ENCODE measurements around the gene GDF10. TPM values are rescaled to one million over a fixed set of nuclear protein-coding genes. Genes with fewer than 3 reads are reported as not detected.

GDF10 gene
- total RNA-seq, 1 experiment from 2014 or later, result 0.20 TPM

DNA sequence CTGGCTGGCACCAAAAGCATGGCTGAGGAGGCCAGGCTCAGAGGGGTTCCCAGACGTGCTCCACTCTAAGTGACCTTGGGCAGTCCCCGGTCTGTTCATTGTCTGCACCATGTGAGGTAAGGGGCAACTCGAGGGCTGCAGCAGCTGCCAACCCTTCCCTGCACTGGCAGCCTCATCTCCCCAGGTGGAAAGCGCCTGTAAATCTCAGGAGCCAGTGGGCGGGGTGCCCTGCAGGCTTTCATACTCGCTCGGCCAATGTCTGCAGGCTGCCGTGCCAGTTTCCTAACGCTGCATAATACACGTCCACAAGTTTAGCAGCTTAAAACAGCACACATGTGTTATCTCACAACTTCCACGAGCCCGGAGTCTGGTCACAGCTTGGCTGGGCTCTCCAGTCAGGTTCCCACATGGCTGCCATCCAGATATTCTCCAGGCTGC is 12.6 kb upstream of the GDF10 start:
- Histone ChIP-seq H2AK5ac (ENCODE audit: insufficient read length, low read length) (no peak overlapping the region), H3K56ac (ENCODE audit: insufficient read length, low read depth, low read length) (no peak overlapping the region), H4K91ac (ENCODE audit: insufficient read length, low read depth, low read length) (no peak overlapping the region), H4K5ac (ENCODE audit: insufficient read length, low read depth, low read length) (no peak overlapping the region), H3K79me1 (ENCODE audit: insufficient read depth, low read depth, low read length, poor library complexity, severe bottlenecking) (no peaks in the 10 kb centered on the region), H2BK12ac (ENCODE audit: insufficient read length, low read depth, low read length) (no peak overlapping the region), H2BK5ac (ENCODE audit: insufficient read length, low read length) (no peak overlapping the region), H3K14ac (ENCODE audit: insufficient read depth, low read length) (no peak overlapping the region), H3K4me1 (ENCODE audit: insufficient read depth, low read length) (no peaks in the 10 kb centered on the region), H4K8ac (replicated peaks; ENCODE audit: insufficient read length, low read depth, low read length) (no peak overlapping the region), H2AFZ (ENCODE audit: low read length) (no peak overlapping the region), H3K23me2 (ENCODE audit: insufficient read length, low read depth, low read length, poor library complexity, severe bottlenecking) (no peaks in the 10 kb centered on the region), H3K23ac (ENCODE audit: insufficient read length, low read depth, low read length) (no peak overlapping the region), H3K4ac (ENCODE audit: low read depth, low read length) (no peak overlapping the region), H3K4me2 (ENCODE audit: insufficient read depth, insufficient read length, low read length) (no peak overlapping the region), H2BK120ac (ENCODE audit: low read depth, low read length, poor library complexity, severe bottlenecking) (no peak overlapping the region), H3K18ac (ENCODE audit: insufficient read length, low read depth, low read length) (no peak overlapping the region), H3T11ph (ENCODE audit: low read length) (no peak overlapping the region), H3K9ac (ENCODE audit: extremely low read depth, insufficient read length, low read length) (no peak overlapping the region), H3K27ac (ENCODE audit: insufficient read length, low read depth, low read length) (no peak overlapping the region), H3K27me3 (ENCODE audit: insufficient read depth, low read length) (no peaks in the 10 kb centered on the region), H3K79me2 (ENCODE audit: insufficient read depth, low read length) (no peaks in the 10 kb centered on the region), H2BK15ac (ENCODE audit: low read depth, low read length) (no peak overlapping the region), H4K20me1 (ENCODE audit: control insufficient read depth, insufficient read depth, insufficient read length) (no peaks in the 10 kb centered on the region), H3K9me3 (ENCODE audit: control insufficient read depth, low read depth, low read length) (no peaks in the 10 kb centered on the region), H2BK20ac (ENCODE audit: low read depth, low read length, poor library complexity, severe bottlenecking) (no peak overlapping the region)
- no peak for TF ChIP-seq CTCF (conservative IDR thresholded peaks at IDR 0.05)
- WGBS (ENCODE audit: extremely low coverage, insufficient read length, low lambda C conversion rate), result no CpG with 5 or more reads among the region's 12 CpGs
- Mint-ChIP-seq H3K36me3 (ENCODE audit: insufficient read depth in 1 of 3, low read depth in 3 of 3) (no peaks in the 10 kb centered on the region), H3K9me3 (no peaks in the 10 kb centered on the region), H3K4me3 (no peak overlapping the region), H3K27me3 (ENCODE audit: low read depth) (peaks cover 13% of the 10 kb centered on the region), H3K27ac (no peak overlapping the region; a peak in 1 of 7 replicates), H3K4me1 (0 out of 4 replicates have a peak, but pooled peaks cover 0 to 1% of the 10 kb centered on the region in 2 experiments)
- no peak for DNase-seq
